GM13977 (cell line): ENCODE results near the gene DDIT3.
A peak's percentile ranks its signal among the peaks of the same experiment; 100 is the strongest.

ENCODE experiments used
- DNase-seq: peaks from one replicate; pipeline ENCODE4 v3.0.0; 2012; ENCODE audit warnings: low spot score
- CTCF ChIP-seq: IDR thresholded peaks from 2 replicates; pipeline ENCODE4 v1.5.1; 2012; ENCODE audit warnings: mild to moderate bottlenecking, control low read depth; ENCODE audit not compliant: insufficient read depth; ENCODE audit errors: extremely low read depth, missing control alignments
- in situ Hi-C: fragments of 300-500 bp; cut with MboI; formaldehyde crosslinking; loops from one replicate; pipeline ENCODE4 v1.12.0; 2022; ENCODE audit warnings: low sequenced_read_pairs, low pct_unique_long_range_greater_than_20kb, mixed read lengths, inconsistent platforms; ENCODE audit not compliant: unreplicated experiment

DDIT3 gene

GRCh38 chr12:57476162-57476992, 43.9 kb downstream of the DDIT3 start:
- in situ Hi-C loops = no loop called here
- peak; percentile 86 for DNase-seq
- peak; percentile 90 for TF ChIP-seq CTCF

- in situ Hi-C loops = no loop called here
- no peak for DNase-seq
- TF ChIP-seq CTCF = no peak
These were observed 44.8 kb downstream of the DDIT3 start for GRCh38 chr12:57475271-57476161.

- in situ Hi-C loops = no loop called here
- TF ChIP-seq CTCF = no peak
These were observed 45.5 kb downstream of the DDIT3 start for GRCh38 chr12:57474862-57475261.

GRCh38 chr12:57474430-57474829, 45.9 kb downstream of the DDIT3 start:
- DNase-seq = no peak
- in situ Hi-C loops = no loop called here
- TF ChIP-seq CTCF = no peak

More at GRCh38 chr12:57474862-57475261, 45.5 kb downstream of the DDIT3 start:
- no peak for DNase-seq

GRCh38 chr12:57473886-57474285, 46.4 kb downstream of the DDIT3 start:
- TF ChIP-seq CTCF = no peak
- DNase-seq = no peak
- in situ Hi-C loops = no loop called here

GRCh38 chr12:57473392-57473791, 46.9 kb downstream of the DDIT3 start:
- TF ChIP-seq CTCF = no peak
- DNase-seq = no peak
- in situ Hi-C loops = no loop called here
